Activated CD8-positive, alpha-beta memory T cell treated with anti-CD3 and anti-CD28 coated beads, Interleukin-2, amount 50 U/mL, for 24 hours (primary cell): Measurements from ENCODE around the gene DEPDC5.
"Not testable (repeated sequence)": the region's sequence is repeated elsewhere in the genome, so short reads cannot be mapped to it uniquely, and the experiment has no call there.

ENCODE experiments used
- DNase-seq: peaks from one replicate; pipeline ENCODE4 v3.0.0-alpha.2; 2020; ENCODE audit errors: extremely low read depth

Gene DEPDC5

DNA sequence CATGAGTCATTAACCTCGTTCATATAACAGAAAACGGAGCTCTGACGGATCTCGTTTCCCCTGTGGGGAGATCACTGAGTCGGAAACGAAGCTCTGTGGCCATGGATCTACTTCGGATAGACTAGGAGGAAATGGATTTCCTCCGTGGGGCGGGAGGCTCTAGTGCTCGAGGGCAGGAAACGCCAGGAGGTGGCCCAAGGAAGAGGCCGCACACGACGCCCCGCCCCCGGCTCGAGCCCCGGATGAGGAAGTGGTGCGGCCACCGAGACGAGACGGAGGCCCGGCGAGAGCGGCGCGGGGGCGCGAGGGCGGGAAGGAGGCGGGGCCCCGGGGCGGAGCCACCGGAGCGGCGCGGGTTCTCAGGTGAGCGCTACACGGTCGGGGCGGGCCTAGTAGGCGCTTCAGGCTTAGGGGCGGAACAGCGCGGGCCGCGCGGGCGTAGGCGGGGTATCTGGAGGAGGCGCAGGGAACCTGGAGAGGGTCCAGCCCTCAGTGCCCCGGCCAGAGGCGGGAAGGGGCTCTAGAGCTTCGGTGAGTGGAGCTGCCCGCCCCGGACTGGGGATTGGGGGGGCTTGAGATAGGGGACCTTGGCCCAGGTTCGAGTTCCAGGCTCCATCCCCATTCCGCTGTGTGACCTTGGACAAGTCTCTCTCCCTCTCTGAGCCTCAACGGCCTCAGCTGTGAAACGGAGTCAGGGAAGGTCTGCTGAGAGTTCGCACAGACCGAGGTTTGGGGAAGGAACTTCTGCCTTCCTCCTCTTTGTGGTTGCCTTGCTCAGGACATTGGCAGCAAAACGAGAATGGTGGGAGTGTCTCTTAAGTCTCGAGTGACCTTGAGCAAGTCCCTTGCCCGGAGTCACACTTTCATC lies at the start of gene DEPDC5:
TSS of gene DEPDC5 (plus strand) at position 386 of the 868 bp plus-strand sequence. CDS start 903 bp downstream, outside the sequence.
- DNase-seq: peak; percentile 83

GRCh38 chr22:31707519-31707918 lies 46.3 kb upstream of the DEPDC5 start:
- no peak for DNase-seq

DNA sequence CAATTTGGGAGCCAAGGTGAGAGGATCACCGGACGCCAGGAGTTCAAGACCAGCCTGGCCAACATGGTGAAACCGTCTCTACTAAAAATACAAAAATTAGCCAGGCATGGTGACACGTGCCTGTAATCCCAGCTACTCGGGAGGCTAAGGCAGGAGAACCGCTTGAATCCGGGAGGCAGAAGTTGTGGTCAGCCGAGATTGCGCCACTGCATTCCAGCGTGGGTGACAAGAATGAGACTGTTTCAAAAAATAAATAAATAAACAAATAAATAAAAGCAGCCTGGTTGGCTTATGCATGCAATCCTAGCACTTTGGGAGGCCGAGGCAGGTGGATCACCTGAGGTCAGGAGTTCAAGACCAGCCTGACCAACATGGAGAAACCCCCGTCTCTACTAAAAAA lies 42.6 kb upstream of the DEPDC5 start:
- not testable (repeated sequence) for DNase-seq

GRCh38 chr22:31715147-31715778 lies 38.6 kb upstream of the DEPDC5 start:
- no peak for DNase-seq

DNA sequence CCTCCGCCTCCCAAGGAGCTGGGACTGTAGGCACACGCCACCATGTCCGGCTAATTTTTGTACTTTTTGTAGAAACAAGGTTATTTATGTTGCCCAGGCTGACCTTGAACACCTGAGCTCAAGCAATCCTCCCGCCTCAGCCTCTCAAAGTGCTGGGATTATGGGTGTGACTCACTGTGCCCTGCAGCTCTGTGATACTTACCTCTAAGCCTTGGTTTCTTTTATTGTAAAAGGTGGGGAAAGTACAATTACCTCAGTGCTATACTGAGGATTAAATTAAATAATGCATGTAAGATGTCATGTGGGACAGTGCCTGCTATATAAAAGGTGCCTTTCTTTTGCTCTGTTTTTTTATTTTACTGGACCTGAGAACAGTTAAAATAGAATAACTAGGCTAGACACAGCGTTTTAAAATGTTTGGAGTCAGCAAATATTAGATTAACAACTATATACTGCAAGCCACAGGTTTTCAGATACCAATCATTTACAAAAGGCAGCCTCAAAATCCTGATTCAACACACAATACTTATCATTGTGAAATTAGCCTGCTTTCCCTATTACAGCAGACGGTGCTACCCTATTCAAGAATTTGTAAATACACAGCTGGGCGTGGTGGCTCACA lies 33.9 kb upstream of the DEPDC5 start:
- no peak for DNase-seq

DNA sequence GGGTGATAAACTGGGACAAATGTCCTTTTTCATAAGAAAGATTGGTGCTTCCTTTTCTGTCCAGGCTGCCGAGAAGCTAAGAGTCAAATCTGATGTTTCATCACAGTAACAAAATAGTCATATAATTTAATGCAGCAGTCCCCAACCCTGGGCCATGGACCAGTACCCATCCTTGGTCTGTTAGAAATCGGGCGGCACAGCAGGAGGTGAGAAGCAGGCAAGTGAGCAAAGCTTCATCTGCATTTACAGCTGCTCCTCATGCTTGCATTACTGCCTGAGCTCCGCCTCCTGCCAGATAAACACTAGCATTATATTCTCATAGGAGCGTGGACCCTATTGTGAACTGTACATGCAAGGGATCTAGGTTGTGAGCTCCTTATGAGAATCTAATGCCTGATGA lies 30.1 kb upstream of the DEPDC5 start:
- DNase-seq: no peak

DNA sequence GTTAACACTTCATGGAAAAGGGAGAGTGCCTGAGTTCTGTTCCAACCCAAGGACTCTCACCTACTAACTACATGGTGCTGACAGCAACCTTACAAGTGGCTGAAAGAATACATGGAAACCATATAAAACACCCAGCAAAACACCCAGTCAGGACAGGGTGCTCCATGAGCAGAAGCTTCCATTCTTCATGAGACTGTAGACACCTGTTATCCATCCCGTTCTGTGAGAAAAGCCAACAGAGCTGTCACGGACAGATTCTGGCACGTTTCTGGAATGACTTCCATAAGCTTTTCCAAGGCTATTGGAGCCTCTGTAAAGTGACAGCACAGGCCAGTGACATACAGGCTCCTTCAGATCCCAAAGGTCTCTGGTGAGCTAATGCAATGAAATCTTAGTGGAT lies 27.1 kb upstream of the DEPDC5 start:
- no peak for DNase-seq

- DNase-seq: no peak
Observed at GRCh38 chr22:31728857-31729256, 25.0 kb upstream of the DEPDC5 start.

DNA sequence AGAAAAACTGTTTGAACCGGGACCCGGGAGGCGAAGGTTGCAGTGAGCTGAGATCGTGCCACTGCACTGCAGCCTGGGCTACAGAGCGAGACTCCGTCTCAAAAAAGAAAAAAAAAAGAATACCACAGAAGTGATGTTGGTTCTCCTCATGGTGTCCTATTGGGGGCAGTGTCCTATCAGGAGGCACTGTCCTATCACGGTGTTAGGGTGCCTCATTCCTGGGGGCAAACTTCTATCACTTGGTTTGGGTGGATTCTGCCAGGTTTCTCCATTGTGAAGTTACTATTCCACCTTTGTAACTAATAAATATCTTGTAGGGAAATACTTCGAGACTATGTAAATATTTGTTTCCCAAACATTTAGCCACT lies 23.5 kb upstream of the DEPDC5 start:
- DNase-seq: no peak

- no peak for DNase-seq
Observed at GRCh38 chr22:31732089-31732829, 21.6 kb upstream of the DEPDC5 start.

- DNase-seq: no peak
Observed at GRCh38 chr22:31733580-31734079, 20.2 kb upstream of the DEPDC5 start.

- DNase-seq: no peak
Observed at GRCh38 chr22:31734512-31734911, 19.3 kb upstream of the DEPDC5 start.

DNA sequence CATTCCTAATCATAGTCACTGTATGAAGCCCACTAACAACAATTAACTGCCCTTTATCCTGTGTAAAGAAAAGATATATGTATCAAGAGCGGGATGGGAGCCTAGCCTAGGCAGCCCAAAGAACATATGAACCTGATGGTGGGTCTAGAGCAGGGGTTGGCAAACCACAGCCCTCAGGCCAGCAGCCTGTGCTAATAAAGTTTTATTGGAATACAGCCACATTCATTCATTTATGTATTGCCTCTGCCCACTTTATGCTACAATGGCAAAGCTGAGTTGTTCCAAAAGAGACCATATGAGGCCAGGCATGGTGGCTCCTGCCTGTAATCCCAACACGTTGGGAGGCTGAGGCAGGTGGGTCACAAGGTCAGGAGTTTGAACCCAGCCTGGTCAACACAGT lies 17.4 kb upstream of the DEPDC5 start:
- no peak for DNase-seq

DNA sequence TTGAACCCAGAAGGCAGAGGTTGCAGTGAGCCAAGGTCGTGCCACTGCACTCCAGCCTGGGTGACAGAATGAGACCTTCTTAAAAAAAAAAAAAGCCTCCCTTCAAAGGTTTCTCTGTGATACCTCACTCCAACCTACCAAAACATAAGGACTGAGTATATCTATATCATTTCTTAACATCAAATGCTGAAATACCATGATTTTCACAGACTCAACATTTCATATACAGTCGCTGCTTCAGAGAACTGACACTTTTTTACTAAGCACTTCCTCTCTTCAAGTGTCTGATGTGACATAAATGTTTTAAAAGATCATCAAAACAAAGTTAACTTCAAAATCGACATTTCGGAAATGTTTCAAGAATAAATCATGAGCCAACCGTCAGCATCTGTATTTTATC lies 15.9 kb upstream of the DEPDC5 start:
- no peak for DNase-seq

DNA sequence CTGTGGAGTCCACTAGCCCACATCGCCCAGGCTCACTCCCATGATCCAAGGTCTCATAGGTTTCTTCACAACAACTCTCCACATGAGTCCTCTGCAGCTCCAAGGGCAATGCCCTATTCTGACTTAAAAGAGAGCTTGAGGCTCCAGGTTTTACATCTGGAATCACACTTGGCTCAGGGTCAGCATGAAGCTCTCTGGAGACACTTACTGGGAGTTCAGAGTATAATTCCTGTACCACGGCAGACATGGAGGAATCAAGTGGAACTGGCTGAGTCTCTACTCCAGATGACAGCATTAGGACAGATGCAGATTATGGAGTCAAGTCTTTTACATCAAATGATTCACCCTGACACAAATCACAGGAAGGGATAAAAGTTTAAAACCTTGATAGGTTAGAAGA lies 15.3 kb upstream of the DEPDC5 start:
- no peak for DNase-seq

- DNase-seq: no peak
Observed at GRCh38 chr22:31739795-31740201, 14.0 kb upstream of the DEPDC5 start.

DNA sequence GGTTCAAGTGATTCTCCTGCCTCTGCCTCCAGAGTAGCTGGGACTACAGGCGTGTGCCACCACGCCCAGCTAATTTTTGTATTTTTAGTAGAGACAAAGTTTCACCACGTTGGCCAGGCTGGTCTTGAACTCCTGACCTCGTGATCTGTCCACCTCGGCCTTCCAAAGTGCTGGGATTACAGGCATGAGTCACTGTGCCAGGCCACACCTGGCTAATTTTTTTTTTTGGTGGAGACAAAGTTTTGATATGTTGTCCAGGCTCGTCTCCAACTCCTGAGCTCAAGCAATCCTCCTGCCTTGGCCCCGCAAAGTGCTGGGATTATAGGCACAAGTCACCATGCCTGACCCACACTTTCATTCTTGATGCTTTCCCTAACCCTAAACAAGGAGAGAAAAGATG lies 13.5 kb upstream of the DEPDC5 start:
- DNase-seq: not testable (repeated sequence)

DNA sequence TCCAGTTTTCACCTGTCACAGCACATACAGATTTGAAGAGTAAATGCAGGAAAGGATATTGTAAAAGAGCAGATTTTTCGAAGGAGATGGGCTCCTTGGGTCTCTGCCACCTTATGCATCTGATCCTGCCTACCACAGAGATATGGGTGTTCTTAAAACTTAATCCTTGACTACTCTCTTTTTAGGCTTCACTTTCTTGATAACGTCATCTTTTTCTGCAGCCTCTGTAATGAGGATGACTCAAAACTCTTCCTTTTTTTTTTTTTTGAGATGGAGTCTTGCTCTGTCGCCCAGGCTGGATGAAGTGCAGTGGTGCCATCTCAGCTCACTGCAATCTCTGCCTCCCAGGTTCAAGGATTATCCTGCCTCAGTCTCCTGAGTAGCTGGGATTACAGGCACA lies 11.7 kb upstream of the DEPDC5 start:
- DNase-seq: no peak

GRCh38 chr22:31742682-31743081 lies 11.1 kb upstream of the DEPDC5 start:
- DNase-seq: no peak

DNA sequence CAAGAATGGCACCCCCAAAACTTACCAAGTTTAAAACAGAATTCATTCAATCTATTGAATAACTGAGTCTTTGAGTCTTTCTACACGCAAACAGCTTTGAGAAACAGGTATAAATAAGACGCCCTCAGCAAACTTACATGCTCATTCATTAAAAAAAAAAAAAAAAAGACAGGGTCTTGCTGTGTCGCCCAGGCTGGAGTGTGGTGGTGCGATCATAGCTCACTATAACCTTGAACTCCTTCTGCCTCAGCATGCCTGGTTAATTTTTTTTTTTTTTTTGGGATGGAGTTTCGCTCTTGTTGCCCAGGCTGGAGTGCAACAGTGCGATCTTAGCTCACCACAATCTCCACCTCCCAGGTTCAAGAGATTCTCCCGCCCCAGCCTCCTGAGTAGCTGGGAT lies 9.9 kb upstream of the DEPDC5 start:
- no peak for DNase-seq

DNA sequence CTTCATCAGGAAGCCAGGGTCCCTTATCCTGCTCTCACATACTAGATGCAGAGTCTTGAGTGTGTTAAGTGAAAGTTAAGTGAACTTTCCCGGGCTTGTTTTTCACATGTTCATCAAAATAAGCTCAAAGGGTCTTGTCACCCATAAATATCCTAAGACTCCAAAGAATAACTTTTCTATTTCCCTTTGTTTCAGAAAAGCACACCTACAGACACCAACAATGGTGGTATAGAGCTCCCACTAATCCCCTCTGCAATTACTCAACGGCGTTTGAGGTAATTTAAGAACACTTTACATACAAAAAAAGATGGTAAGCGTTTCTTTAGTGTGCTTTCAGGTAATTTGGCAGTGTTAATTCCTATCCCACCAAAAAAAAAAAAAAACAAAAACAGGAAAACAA lies 6.4 kb upstream of the DEPDC5 start:
- DNase-seq: no peak

DNA sequence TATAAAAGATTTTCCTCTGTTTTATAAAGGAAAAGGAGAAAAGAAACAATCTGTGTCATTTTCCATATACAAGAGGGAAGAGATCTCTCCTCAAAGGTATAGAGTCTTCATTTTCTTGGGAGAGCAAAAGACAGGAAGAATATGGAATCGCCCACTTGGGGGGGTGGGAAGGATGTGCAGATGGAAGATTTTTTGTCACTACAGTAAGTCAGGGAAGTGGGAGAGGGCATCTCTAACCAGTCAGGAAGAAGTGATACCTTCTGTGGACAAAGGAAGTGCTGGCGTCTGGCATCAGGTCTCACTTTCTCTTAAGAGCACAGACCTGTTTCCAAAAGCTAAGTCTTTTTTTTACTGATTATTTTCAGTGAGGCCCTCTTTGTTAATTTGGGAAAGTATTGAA lies 5.3 kb upstream of the DEPDC5 start:
- DNase-seq: no peak
